ENCODE measurements around the gene RASSF7.

The RASSF7 gene

GRCh38 chr11:532986-533585 is 27.7 kb upstream of the RASSF7 start:
- no peak for DNase-seq (ENCODE audit: low read depth)

- DNase-seq (ENCODE audit: low read depth), result no peak
Measured at GRCh38 chr11:533586-534395, 27.0 kb upstream of the RASSF7 start.

- DNase-seq (ENCODE audit: low read depth), result peak; percentile 23
Measured at GRCh38 chr11:534396-535209, 26.2 kb upstream of the RASSF7 start.

GRCh38 chr11:535210-535518 is 25.6 kb upstream of the RASSF7 start:
- DNase-seq (ENCODE audit: low read depth), result no peak

- peak; percentile 92 for DNase-seq (ENCODE audit: low read depth)
Measured at GRCh38 chr11:535519-536454, 25.0 kb upstream of the RASSF7 start, which contains the start of gene HRAS. HRAS (minus strand) TSS chr11:535576.

- DNase-seq (ENCODE audit: low read depth), result peak; percentile 90
Measured at GRCh38 chr11:536841-537621, 23.7 kb upstream of the RASSF7 start, which contains the start of gene LRRC56. LRRC56 (plus strand) TSS chr11:537527; CDS start chr11:540685, 3,158 bp downstream.

GRCh38 chr11:537622-538430 is 22.9 kb upstream of the RASSF7 start:
- DNase-seq (ENCODE audit: low read depth), result no peak

- no peak for DNase-seq (ENCODE audit: low read depth)
Measured at GRCh38 chr11:538431-539051, 22.2 kb upstream of the RASSF7 start.

GRCh38 chr11:539971-540481 is 20.7 kb upstream of the RASSF7 start:
- no peak for DNase-seq (ENCODE audit: low read depth)

GRCh38 chr11:540583-541432 is 20.0 kb upstream of the RASSF7 start:
- no peak for DNase-seq (ENCODE audit: low read depth)

- no peak for DNase-seq (ENCODE audit: low read depth)
Measured at GRCh38 chr11:541433-541885, 19.3 kb upstream of the RASSF7 start.

GRCh38 chr11:544817-545166 is 16.0 kb upstream of the RASSF7 start:
- DNase-seq (ENCODE audit: low read depth), result no peak

- DNase-seq (ENCODE audit: low read depth), result no peak
Measured at GRCh38 chr11:545171-545570, 15.6 kb upstream of the RASSF7 start.

- DNase-seq (ENCODE audit: low read depth), result no peak
Measured at GRCh38 chr11:548700-549603, 11.8 kb upstream of the RASSF7 start.

GRCh38 chr11:550021-550745 is 10.6 kb upstream of the RASSF7 start:
- DNase-seq (ENCODE audit: low read depth), result no peak

GRCh38 chr11:550746-551085 is 10.1 kb upstream of the RASSF7 start:
- no peak for DNase-seq (ENCODE audit: low read depth)

GRCh38 chr11:551131-551530 is 9.6 kb upstream of the RASSF7 start:
- no peak for DNase-seq (ENCODE audit: low read depth)
